IPS-15b (cell line): ENCODE results near the gene CD6.
"Not testable (repeated sequence)": the region's sequence is repeated elsewhere in the genome, so short reads cannot be mapped to it uniquely, and the experiment has no call there.

Source experiments
- H3K27me3 ChIP-seq: one replicate; pipeline ENCODE4 v1.6.1; 2013; ENCODE audit warnings: low read length; ENCODE audit not compliant: control insufficient read depth, insufficient read depth
- H3K36me3 ChIP-seq: one replicate; pipeline ENCODE4 v1.6.1; 2013; ENCODE audit warnings: low read length; ENCODE audit not compliant: control insufficient read depth, insufficient read depth
- H3K4me1 ChIP-seq: one replicate; pipeline ENCODE4 v1.6.1; 2013; ENCODE audit warnings: mild to moderate bottlenecking, low read length; ENCODE audit not compliant: control insufficient read depth, insufficient read depth
- H3K4me3 ChIP-seq: one replicate; pipeline ENCODE4 v1.5.1; 2013; ENCODE audit warnings: low read depth, low read length
- H3K9ac ChIP-seq: one replicate; pipeline ENCODE4 v1.6.1; 2013; ENCODE audit warnings: low read depth, mild to moderate bottlenecking, low read length
- H3K9me3 ChIP-seq: one replicate; pipeline ENCODE4 v1.6.1; 2013; ENCODE audit warnings: mild to moderate bottlenecking, low read length; ENCODE audit not compliant: control insufficient read depth, insufficient read depth

The CD6 gene

DNA sequence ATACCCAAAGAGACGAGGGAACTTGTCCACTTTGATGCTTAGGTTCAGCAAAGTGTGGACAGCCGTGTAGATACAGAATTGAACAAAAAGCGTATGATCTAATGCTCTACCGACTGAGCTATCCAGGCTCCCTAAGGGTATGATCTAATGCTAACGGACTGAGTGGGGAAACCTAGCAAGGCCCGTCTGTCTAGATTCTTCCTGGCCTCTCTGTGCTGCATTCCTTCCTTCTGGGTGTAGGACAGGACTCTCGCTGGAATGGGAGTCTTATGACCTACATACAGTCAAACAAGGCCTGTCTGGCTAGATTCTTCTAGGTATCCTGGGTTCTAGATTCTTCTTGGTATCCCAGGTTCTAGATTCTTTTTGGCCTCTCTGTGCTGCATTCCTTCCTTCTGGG is 11.1 kb upstream of the CD6 start:
- no peaks in the 10 kb centered on the region for H3K4me1 ChIP-seq

DNA sequence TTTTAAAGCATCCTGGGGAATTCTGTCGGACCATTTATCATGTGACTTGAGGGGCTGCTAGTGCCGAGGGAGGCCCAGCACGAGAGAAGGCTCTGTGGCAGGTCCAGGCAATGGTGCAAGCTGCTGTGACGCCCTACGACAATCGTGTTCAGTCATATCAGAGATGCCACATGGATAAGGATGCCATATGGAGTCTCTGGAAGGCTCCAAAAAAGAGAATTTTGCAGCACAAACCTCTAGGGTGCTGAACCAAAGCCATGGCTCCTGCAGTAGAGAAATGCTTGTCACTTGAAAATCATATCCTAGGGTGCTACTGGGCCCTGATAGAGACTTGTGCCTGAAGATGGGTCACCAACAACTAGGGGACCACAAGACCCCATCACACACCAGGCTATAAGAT is 6.7 kb upstream of the CD6 start:
- no peaks in the 10 kb centered on the region for H3K9me3 ChIP-seq
- H3K4me3 ChIP-seq, result no peak overlapping the region
- H3K27me3 ChIP-seq, result peaks cover 5% of the 10 kb centered on the region
- H3K4me1 ChIP-seq, result no peaks in the 10 kb centered on the region
- no peak overlapping the region for H3K9ac ChIP-seq
- H3K36me3 ChIP-seq, result no peaks in the 10 kb centered on the region

More for the DNA sequence above, 11.1 kb upstream of the CD6 start:
- H3K4me3 ChIP-seq, result no peak overlapping the region
- no peak overlapping the region for H3K9ac ChIP-seq
- no peaks in the 10 kb centered on the region for H3K36me3 ChIP-seq
- H3K9me3 ChIP-seq, result no peaks in the 10 kb centered on the region
- H3K27me3 ChIP-seq, result peaks cover 3% of the 10 kb centered on the region

DNA sequence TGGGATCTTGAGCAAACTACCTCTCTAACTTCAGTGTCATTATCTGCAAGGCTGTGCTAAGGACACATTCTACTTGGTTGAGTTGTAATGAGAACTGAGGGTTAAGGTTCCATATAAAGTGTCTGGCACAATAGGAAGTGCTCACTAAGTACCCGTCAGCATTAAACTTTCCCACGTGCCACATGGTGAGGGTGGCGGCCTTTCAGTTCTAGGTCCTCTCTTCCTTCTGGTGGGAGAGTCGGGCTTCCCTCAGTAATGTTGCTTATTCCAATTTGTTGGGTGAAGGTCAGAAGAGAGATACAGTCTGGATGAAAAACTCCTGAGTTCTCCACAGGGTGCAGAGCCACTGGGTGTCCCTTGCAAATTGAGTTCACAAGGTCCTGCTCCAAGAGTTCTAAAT is 4.6 kb upstream of the CD6 start:
- H3K9ac ChIP-seq, result no peak overlapping the region
- H3K36me3 ChIP-seq, result no peaks in the 10 kb centered on the region
- no peaks in the 10 kb centered on the region for H3K9me3 ChIP-seq
- H3K4me3 ChIP-seq, result no peak overlapping the region
- H3K27me3 ChIP-seq, result peaks cover 2% of the 10 kb centered on the region
- no peaks in the 10 kb centered on the region for H3K4me1 ChIP-seq

DNA sequence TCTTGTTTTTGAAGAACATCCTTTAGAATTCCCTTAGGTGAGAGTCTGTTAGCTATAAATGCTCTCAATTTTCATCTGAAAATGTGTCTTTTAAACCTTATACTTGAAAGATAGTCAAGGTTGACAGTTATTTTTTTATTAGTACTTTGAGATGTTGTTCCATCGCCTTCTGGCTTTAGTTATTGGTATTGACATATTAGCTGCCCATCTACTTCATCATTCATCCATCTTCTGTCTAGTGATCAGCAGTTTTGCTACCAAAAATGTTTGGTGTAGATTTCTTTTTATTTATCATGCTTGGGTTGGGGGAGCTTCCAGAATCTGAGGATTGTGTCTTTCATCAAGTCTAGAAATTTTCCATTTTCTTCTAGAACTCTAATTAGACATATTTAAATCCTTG is 3.3 kb upstream of the CD6 start:
- Histone ChIP-seq H3K27me3 (peaks cover 2% of the 10 kb centered on the region), H3K9me3 (no peaks in the 10 kb centered on the region), H3K36me3 (no peaks in the 10 kb centered on the region), H3K4me1 (no peaks in the 10 kb centered on the region), H3K9ac (no peak overlapping the region), H3K4me3 (no peak overlapping the region)

DNA sequence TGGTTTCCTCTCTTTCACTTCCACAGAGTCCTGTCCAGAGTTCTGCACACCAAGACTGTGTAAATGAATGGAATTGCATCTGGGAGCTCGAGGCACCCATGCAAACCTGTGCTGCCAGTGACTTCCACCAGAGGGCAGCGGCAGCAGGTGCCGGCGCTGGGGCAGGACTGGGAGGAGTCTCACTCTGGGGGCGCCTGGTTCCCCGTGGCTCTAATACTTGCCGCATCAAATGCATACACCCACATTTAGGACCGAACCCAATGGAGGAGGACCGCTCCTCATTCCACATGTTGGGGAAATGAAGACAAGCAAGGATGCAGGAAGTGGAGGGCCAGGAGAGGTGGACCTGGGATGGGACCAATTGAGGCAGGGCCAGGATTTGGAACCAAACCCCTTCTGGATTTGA is 1.1 kb upstream of the CD6 start:
- Histone ChIP-seq H3K9me3 (no peaks in the 10 kb centered on the region), H3K9ac (no peak overlapping the region), H3K27me3 (peaks cover 2% of the 10 kb centered on the region), H3K4me1 (no peaks in the 10 kb centered on the region), H3K36me3 (no peaks in the 10 kb centered on the region), H3K4me3 (no peak overlapping the region)

DNA sequence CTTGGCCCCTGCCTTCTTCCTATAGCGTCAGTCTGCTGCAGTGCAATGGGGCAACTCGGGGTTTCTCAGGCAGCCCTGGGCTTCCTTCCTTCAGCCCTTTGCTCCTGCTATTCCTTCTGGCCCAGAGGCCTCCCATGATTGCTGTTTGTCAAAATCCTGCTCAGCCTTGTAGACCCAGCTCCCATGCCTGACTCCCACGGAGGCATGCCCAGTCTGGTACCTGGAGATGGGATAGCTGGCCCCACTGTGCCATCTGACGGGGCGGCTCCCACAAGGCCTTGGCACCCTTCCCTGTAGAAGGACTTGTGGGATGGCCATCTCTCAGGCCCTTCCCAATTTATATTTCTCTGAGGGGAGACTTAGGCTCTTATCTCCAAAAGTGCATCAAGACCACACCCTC is 590 bp upstream of the CD6 start:
- H3K27me3 ChIP-seq, result peaks cover 2% of the 10 kb centered on the region
- H3K9me3 ChIP-seq, result no peaks in the 10 kb centered on the region
- no peaks in the 10 kb centered on the region for H3K4me1 ChIP-seq
- no peaks in the 10 kb centered on the region for H3K36me3 ChIP-seq
- no peak overlapping the region for H3K9ac ChIP-seq
- H3K4me3 ChIP-seq, result no peak overlapping the region

DNA sequence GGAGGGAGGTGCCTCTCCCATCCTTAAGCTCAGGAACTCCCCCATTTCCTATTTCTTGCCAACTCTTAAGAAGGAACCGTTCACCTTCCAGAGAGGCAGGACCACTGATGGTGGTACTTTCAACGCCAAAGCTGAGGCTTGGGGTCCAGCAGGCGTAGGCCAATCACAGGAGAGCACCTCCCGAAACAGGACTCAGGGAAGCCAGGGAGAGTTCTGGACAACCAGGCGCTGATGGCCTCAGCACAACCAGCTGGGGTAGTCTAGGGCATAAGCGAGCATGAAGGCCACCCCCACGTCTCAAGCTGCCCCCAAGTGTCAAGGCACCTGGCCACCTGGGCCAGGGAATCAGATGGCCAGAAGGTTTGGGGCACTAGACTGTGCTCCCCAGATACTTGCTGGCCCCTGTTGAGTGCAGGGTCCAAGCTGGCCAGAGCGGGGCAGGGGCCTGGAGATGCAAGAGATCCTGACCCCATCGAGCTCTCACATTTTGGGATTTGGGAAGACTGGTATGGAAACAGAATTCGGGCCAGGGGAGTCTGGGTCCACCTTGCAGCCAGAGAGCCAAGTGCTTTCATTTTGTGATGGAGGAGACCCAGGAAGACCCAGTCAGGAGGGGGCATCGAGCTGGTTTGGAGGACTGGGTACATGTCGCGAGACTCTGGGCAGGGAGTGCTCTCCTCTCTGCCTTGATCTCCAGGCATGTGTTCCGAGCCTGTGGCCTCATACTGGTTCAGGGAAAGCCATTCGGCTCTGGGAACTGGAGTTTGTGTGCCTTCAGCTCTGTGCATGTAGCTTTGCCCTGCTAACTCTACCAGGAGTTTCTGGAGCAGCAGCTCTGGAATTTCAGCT is 926 bp downstream of the CD6 start:
- Histone ChIP-seq H3K9me3 (no peaks in the 10 kb centered on the region), H3K9ac (no peak overlapping the region), H3K27me3 (no peaks in the 10 kb centered on the region), H3K4me1 (no peaks in the 10 kb centered on the region), H3K36me3 (no peaks in the 10 kb centered on the region), H3K4me3 (no peak overlapping the region)

DNA sequence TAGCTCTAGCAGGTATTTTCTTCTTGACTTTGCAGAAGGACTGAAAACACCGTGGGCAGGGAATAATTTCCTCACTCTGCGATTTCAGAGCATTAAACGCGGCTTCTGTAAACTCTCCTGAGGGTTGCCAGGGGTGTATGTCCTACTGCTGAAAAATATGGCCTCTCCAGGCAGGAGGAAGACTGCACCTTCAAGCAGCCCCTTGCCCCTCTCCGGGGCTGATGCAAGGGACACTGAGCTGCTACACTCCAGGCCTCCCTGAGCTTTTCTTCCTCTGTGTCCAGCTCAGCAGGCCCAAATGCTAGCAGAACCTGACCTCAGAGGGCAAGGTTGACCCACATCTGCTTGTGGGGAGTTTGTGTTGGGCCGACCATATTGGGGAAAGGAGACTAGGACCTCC is 2.2 kb downstream of the CD6 start:
- Histone ChIP-seq H3K27me3 (no peaks in the 10 kb centered on the region), H3K9ac (no peak overlapping the region), H3K4me1 (no peaks in the 10 kb centered on the region)

DNA sequence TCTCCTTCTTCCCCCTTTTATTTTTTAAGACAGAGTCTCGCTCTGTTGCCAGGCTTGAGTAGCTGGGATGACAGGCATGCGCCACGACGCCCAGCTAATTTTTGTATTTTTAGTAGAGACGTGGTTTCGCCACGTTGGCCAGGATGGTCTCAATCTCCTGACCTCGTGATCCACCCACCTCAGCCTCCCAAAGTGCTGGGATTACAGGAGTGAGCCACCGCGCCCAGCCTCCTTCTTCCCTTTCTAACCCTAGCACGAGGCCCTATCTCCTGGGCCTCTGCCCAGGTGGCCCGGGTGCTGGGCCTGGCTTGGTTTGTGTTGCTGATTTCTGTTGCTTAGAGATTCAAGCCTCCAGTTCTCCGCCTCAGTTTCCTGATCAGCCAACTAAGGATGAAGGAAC is 2.8 kb downstream of the CD6 start:
- not testable (repeated sequence) for H3K4me3 ChIP-seq, H3K36me3 ChIP-seq, H3K9me3 ChIP-seq, H3K27me3 ChIP-seq, H3K4me1 ChIP-seq, H3K9ac ChIP-seq

More for the DNA sequence above, 2.2 kb downstream of the CD6 start:
- Histone ChIP-seq H3K9me3 (no peaks in the 10 kb centered on the region), H3K36me3 (no peaks in the 10 kb centered on the region), H3K4me3 (no peak overlapping the region)

DNA sequence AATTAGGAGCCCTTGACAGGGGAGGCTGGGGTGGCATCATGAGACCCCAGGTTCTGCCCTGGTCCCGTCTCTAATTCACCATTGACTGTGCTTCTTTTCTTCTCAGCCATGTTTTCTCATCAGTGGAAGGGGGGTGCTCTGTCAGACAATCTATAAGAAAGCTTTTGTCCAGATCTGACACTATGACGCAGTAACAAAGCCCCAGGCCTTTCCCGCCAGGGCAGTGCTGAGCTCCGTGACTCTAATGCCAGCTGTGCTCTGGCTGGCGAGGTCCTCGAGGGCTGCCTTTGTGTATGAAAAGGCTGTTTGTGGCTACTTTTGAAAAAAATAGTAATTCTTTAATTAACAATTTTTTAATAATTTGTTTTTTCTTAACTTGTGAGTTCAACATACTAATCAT is 3.2 kb downstream of the CD6 start:
- no peak overlapping the region for H3K4me3 ChIP-seq
- no peaks in the 10 kb centered on the region for H3K9me3 ChIP-seq
- H3K36me3 ChIP-seq, result no peaks in the 10 kb centered on the region
- H3K9ac ChIP-seq, result no peak overlapping the region
- no peaks in the 10 kb centered on the region for H3K27me3 ChIP-seq
- H3K4me1 ChIP-seq, result no peaks in the 10 kb centered on the region

DNA sequence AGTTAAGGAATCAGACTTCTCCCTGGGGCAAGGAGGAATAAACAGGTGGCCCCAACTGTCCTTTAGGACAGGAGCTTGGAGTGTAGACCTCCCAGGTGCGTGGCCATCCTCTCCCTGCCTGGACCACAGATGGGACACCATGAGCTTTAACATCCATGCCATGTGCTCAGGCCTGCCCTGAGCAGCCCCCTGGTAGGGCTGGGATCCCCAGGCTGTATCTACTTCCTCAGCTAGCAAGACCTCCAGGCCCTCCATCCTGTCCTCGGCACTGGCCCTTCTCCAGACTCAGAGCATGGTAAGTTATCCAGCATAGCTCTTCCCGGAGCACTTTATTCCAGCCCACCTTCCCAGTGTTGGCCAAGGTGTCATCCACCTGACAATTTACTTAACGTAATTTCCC is 5.7 kb downstream of the CD6 start:
- H3K36me3 ChIP-seq, result no peaks in the 10 kb centered on the region
- H3K4me1 ChIP-seq, result no peaks in the 10 kb centered on the region
- no peak overlapping the region for H3K4me3 ChIP-seq
- no peak overlapping the region for H3K9ac ChIP-seq
- no peaks in the 10 kb centered on the region for H3K27me3 ChIP-seq
- H3K9me3 ChIP-seq, result no peaks in the 10 kb centered on the region

DNA sequence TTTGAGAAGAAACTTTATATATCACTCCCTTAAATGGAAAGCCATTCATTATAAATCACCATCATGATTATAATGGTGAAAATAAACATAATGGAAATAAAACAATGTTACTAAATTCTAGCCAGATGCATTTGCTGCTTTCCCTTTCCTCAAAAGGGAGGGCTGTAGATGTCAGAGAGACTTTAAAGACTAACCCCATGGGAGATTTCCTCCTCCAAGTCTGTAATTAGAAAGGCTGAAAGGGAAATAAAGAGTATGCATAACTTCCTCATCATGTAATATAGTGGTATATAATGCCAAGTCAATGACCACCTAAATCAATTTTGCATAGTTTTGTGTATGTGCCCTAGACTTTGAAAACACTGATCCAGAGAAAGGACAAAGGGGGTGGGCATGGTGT is 6.4 kb downstream of the CD6 start:
- H3K36me3 ChIP-seq, result no peaks in the 10 kb centered on the region
- H3K9ac ChIP-seq, result no peak overlapping the region
- no peaks in the 10 kb centered on the region for H3K27me3 ChIP-seq
- H3K9me3 ChIP-seq, result no peaks in the 10 kb centered on the region
- no peaks in the 10 kb centered on the region for H3K4me1 ChIP-seq
- H3K4me3 ChIP-seq, result no peak overlapping the region
